T-helper 2 cell (primary cell): ENCODE measurements around the gene SELENOI.
A peak's percentile ranks its signal among the peaks of the same experiment; 100 is the strongest.
"Not testable (repeated sequence)": the region's sequence is repeated elsewhere in the genome, so short reads cannot be mapped to it uniquely, and the experiment has no call there.

Experiments
- DNase-seq, 5 experiments: peaks; one replicate each; pipeline versions ENCODE4 v3.0.0 to v3.0.0-alpha.2; 2012 to 2022

SELENOI gene

DNA sequence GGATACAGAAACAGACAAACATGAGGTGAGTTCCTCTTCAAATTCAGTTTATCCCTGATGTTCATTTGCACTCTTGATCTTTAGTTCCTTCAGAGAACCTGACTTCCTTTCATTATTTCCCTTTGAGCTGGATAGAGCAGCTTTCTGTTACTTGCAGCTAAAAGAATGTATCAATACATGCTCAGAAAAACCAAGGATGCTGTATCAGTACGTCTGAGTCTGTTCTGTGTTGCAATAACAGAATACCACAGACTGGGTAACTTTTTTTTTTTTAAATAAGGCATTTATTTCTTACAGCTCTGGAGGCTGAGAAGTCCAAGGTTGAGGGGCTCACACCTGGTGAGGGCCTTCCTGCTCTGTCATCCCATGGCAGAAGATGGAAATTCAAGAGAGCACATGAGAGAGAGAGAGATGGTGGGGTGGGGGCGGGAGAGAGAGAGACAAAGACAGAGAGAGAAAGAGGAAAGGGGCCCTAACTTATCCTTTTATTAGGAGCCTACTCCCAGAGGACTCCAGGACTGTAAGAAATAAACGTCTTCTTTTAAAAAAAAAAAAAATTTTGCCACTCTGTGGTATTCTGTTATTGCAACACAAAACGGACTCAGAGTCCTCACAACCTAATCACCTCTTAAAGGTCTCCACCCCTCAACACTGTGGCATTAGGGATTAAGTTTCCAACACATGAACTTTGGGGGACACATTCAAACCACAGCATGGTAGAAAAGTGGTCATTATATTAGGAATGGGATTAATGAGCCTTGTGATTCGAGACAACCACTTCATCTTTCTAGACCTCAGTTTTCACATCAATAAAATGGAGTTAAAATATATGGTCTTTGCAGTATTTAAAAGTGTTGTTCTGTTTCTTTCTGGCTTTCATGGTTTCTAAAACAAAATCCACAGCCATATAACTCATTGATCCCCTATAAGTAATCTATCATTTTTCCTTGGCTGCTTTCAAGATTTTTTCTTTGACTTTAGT is 18.4 kb upstream of the SELENOI start:
- peak in 1 of 5 experiments; percentile 18 for DNase-seq

DNA sequence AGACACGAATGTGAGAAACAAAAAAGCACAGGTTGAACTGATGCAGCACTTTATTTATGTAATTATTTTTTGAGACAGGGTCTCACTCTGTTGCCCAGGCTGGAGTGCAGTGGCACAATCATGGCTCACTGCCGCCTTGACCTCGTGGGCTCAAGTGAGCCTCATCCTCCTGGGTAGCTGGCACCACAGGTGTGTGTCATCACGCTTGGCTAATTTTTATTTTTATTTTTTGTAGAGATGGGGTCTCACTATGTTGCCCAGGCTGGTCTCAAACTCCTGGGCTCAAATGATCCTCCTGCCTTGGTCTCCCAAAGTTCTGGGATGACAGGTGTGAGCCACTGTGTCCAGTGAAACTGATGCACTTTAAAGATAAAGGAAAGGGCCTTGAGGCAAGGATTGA is 16.9 kb upstream of the SELENOI start:
- DNase-seq = not testable (repeated sequence)

DNA sequence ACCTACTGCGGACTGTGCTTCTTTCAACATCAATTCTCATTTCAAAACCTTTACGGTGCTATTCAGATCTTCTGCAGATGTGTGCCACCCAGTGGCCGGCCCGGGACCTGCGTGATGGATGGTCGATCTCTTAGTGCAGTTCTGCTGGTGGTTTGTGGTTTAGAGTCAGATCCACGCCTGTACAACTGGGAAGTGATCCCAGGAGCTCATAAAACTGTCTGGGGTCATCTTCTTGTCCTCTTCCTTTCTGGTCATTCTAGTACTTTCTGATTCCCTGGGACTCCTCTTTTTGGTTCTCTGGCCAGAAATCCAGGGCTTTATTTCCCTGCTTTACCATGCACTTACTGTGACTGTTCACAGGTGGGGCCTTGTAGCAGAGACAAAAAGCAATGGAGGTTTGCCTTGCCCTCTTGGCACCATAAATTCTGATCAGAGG is 15.8 kb upstream of the SELENOI start:
- DNase-seq = peak; percentile 41 to 85 (median 65)

DNA sequence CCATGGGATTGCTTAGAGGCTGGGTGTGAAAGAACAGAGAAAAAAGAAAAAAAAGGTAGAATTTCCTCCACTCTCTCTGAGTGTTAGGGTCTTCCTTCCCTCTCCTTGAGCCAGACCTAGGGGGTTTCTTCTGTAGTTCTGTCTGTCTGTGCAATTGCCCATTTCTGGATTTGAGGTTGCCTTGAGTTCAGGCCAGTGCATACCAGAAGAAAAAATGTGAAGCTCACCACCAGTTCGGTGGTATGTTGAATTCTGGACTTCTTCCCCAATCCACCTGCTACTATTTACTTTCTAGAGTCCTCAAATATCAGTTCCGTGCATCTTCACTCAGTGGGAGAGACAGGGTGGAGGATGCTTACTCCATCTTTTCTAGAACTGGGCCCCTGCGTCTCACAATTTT is 15.3 kb upstream of the SELENOI start:
- no peak for DNase-seq

DNA sequence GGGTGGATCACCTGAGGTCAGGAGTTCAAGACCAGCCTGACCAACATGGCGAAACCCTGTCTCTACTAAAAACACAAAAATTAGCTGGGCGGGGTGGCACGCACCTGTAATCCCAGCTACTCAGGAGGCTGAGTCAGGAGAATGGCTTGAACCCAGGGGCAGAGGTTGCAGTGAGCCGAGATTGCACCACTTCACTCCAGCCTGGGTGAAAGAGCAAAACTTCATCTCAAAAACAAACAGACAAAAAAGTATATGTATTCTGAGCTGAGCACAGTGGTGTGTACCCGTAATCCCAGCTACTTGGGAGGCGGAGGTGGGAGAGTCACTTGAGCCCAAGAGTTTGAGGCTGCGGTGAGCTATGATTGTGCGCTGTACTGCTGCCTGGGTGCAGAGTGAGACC is 14.6 kb upstream of the SELENOI start:
- DNase-seq = not testable (repeated sequence)

DNA sequence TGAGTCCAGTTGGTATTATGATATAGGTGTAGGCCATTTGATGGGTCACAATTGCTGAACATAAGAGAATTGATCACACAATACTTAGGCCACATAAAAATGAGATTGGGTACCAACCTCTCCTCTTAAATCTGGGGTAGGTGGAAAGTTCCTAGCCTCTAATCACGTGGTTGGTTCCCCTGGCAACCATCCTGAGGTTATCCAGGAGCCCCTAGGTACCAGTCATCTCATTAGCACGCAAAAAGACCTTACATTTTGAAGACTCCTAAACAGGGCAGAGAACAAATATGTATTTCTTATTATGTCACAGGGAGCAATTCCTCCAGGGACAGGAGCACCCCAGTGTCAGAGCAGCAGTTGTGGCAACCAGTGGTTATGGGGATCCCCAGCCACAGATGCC is 12.7 kb upstream of the SELENOI start:
- DNase-seq = no peak

DNA sequence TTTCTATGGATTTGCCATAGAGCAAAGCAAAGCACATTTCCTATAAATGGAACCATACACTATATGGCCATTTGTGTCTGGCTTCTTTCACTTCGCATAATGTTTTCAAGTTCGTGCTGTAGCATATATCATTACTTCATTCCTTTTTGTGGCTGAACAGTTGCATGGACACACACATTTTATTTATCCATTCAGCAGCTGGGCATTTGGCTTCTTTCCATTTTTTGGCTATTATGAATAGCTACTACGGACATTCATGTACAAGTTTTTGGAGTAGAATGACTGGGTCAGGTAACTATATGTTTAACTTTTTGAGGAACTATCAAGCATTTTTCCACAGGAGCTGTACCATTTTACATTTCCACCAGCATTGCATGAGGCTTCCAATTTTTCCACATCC is 10.7 kb upstream of the SELENOI start:
- DNase-seq = no peak

DNA sequence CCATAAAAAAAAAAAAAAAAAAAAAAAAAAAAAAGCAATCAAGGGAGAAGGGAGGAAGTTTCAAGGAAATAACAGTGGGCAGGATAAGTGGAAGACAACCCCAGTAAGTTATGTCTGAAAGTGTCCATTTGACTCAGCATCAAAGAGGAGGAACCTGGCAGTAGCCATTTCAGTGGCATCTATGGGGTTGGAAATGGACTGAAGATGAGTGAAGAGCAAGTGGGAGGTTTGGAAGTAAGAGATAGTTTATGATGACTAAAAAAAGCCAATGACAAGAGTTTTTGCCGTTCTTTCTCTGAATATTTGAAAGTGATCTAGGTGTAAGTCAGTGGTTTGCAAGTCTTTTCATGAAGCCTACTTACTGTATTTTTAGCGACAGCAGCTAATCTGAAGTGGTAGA is 9.2 kb upstream of the SELENOI start:
- DNase-seq = no peak

DNA sequence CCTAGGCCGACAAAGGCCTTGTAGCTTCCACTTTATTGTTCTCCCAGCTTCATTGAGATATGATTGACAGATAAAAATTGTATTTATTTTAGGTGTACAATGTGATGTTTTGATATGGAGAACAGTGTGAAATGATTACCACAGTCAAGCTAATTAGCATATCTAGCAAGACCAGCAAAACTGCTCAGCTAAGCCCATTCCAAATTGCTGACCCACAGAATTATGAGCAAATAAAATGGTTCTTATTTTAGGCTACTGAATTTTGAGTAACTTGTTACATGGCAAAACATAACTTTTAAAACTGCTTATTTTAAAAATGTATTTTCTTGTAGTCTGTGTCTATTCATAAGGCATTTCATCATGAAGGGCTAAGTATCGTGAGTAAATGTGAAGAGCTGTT is 8.6 kb upstream of the SELENOI start:
- DNase-seq = no peak

DNA sequence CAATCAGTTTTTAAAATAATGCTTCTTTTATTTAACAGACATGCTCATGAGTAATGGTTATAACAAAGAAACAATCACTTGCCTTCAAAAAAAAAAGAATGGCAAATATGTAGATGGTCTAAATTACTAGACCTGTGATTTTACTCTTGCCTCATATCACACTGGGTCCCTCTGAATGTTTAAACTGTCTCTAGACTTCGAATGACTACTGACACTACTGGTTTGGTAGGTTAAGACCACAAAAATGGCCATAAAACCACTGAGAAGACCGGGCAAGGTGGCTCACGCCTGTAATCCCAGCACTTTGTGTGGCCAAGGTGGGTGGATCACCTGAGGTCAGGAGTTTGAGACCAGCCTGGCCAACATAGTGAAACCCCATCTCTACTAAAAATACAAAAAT is 5.1 kb upstream of the SELENOI start:
- no peak for DNase-seq

DNA sequence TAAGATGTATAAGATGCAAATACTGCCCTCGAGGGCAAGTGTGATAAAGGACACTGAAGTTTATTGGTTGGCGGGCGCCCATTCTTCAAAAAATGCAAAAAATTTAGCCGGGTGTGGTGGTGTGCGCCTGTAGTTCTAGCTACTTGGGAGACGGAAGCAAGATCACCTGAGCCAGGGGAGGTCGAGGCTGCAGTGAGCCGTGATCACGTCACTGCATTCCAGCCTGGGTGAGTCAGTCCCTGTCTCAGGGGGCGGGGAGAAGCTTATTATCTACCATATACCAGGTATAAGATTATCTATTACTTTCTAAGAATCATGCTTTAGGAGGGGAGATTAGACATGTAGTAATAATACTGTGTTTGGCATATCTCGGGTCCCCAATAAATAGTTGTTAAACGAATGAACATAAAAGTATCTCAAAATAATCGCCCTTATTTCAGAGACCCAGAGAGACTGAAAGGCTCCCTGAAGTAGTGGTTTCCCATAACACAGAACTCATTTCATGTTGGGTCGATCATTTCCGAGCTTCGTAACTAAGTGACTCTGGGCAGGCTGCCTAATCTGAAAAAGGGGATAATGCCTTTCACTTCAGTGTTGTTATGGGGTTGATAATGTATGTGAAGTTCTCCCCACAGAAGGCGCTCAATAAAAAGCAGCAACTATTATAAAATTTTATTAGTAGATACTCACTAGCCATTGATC is 1.2 kb upstream of the SELENOI start:
- peak in 1 of 5 experiments; percentile 14 for DNase-seq

DNA sequence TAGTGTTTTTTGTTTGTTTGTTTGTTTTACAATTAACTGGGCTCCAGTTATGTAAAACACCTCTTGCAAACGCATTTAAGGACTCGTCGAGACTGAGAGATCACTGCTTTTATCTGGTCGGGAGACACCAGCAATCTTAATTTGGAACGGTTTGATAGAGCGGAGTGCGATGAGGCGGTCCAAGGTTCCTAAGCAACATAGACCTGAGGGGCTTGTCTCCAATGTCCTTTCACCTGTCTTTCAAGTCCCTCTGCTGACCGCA is 729 bp upstream of the SELENOI start:
- DNase-seq = no peak

DNA sequence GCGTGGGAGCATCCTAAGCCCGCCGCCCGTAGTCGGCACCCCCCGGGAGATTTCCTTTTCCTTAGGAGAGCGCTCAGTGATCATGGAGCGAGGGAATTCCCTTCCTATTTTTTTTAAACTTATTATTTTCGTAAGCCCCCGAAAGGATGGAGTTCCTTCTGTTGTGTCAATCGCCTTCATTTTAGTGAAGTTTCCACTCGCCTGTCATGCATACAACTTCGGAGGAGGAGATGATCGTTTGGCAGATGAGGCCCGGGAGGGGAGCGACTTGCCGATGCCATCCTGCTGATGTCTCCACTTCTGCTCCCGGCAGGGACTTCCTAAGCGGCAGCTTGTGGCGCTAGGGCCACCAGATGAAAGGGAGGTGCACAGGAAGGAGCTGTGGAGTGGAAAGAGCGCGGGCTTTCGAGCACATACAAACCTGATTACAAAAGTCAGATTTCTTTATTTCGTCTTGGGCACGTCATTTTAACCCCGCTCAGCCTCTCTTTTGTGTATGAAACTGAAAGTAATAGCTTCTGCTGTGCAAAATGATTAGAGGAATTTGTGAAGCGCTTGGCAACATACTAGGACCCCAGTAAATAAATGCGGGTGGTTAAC is 611 bp downstream of the SELENOI start, which contains the start of gene ADGRF3:
ADGRF3 (minus strand) TSS at position 336 of the 600 bp plus-strand sequence. CDS start 555 bp downstream, outside the sequence.
- peak; percentile 30 to 82 (median 53) for DNase-seq

DNA sequence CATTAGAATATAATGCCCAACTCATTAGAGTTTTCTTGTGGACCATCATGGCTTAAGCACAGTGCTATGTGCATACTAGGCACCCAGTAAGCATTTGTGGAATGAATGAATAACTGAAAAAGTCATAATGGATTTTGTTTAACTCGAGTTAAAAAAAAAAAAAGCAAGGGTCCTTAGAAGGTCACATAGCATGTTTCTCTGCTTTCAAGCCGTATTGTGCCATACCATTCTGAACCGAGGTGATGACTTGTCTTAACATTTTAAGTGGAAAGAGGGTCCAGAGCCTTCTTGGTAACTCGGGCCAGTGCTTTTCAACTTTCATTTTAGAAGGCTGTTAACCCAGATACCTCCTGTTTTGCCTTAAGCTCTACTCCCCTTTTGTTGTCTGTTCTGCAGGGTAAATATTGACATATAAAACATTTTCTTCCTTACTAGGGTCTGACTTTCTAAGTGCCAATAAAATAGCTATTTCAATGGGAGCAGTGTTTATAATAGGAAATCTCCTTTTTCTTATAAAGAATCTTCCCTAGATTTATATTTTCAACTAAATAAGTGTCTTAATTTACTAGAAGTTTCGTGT is 1.4 kb downstream of the SELENOI start:
- peak in 1 of 5 experiments; percentile 18 for DNase-seq

DNA sequence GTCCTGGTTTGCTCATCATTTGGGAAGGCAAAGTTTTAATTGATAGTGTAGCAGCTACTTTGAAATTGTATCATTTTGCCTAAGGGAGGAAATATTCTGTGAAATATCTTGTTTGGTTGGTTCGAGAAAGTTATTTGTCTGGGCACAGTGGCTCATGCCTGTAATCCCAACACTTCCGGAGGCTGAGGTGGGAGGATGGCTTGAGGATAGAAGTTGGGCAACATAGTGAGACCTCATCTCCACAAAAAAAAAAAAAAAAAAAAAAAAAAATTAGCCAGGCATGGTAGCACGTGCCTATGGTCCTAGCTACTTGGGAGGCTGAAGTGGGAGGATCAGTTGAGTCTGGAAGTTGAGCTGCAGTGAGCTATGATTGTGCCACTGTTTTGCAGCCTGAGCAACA is 3.7 kb downstream of the SELENOI start:
- no peak for DNase-seq

DNA sequence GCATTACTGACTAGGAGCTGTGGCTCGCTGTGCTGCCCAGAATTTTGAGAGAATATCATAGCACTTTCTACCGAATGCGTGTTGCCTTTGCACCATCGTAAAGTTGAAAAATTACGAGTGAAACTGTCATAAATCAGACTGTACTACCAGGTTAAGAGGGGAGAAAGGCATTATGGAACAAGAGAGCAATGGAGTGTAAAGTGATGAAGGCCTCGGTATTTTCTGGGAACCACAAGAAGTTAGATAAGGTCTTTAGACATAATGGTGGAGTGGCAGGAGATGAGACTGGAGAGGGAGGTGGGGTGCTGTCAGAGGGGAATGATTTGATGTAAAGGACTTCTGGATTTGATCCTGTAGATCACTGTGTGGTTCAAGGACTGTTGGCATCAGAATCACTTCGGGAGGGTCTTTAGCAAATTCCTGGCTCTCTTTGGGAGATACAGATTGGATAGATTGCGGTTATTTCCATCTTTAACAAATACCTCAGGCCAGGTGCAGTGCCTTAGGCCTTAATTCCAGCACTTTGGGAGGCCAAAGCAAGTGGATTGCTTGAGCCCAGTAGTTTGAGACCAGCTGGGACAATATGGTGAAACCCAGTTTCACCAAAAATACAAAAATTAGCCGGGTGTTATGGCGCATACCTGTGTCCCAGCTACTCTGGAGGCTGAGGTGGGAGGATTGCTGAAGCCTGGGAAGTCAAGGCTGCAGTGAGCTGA is 5.6 kb downstream of the SELENOI start:
- DNase-seq = no peak

DNA sequence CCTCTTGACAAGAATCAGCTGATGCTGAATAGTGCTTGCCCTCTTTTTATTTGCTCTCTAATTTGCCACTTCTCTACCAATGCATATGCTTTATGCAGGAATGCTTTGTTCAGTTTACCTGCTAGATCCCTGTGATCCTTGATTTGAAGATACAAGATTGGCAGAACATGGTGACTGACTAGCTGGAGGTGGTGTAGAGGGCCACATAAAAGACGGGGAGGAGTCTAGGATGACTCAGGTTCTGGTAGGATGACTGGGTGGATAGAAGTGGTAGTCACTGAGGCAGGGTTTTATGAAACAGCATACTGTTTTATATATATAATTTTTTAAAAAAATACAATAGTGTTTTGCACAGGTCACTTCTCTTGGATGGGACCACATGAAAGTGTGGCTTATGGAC is 6.9 kb downstream of the SELENOI start:
- DNase-seq = peak in 1 of 5 experiments; percentile 15

DNA sequence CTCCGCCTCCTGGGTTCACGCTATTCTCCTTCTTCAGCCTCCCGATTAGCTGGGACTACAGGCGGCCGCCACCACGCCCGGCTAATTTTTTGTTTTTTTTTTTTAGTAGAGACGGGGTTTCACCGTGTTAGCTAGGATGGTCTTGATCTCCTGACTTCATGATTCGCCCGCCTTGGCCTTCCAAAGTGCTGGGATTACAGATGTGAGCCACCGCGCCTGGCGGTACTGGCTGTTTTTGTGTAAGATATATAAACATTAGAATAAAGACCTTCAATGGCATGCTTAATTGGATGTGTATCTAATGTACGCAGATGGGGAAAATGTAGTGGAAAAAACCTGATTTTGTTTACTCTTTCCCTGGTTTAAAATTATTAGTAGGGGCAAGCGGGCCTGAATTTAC is 8.5 kb downstream of the SELENOI start:
- not testable (repeated sequence) for DNase-seq

DNA sequence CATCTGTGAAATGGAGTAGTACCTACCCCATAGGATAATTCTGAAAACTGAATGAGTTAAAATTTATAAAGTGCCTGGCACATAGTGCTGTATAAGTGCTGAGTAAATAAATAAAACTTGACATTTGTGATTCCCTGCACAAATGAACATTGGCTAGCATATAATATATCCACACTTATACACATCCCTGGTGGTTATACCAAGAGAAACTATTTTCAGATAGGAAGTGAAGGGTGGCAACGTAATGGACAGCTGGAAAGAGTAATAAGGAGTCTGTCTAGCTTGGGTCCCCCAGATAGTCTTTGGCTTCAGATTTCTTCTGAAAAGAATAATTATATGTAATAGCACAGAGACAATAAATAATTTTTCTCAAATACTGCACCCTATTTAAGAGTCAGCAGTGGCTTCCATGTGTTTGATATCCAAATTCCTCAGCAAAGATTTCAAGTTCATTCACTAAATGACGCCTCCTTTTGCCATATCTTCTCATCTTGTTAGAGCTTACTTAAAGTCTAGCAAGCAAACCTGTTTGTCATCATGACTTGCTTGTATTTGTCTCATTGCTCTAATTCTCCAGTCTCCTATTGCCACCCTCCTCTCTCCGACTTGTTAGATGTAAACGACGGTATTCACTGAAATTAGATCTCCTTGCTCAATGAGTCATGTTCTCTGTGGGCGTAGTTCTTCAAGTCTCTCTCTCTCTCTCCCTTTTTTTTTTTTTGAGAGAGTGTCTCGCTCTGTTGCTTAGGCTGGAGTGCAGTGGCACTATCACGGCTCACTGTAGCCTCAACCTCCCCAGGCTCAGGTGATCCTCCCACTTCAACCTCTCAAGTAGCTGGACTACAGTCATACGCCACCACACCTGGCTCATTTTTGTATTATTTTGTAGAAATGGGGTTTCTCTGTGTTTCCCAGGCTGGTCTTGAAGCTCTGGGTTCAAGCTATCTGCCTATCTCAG is 9.4 kb downstream of the SELENOI start:
- peak in 1 of 5 experiments; percentile 24 for DNase-seq

DNA sequence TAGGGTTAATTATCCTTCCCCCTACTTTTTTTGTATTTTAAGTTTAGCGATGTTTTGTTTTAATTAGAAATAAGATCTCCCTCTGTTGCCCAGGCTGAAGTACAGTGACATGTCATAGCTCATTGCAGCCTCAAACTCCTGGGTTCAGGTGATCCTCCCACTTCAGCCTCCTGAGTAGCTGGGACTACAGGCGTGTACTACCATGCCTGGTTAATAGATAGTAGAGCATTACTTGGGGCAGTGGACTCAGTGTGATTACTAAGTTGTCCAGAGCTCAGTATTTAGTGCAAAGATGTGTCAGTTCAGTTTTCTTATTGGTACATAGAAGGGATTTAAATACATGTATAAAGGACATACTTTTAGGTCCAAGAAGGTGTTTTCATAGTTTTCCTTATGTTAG is 10.2 kb downstream of the SELENOI start:
- DNase-seq = no peak

DNA sequence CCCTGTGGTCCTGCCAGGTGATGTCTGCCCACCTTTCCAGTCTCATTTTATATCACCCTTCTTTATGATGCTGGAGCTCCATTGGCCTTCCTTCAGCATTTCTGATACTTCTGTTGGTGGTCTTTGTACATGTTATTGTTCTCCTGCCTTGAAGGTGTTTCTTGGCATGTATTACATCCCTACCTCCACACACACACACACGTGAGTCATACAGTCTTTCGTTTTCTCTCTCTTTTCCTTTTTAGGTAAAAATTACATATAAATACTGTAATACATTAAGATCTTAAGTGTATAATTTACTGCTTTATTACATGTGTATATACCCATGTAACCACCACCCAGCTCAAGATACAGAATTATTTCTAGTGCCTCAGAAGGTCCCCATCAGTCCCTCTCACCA is 10.8 kb downstream of the SELENOI start:
- DNase-seq = no peak
